Stimulated activated naive B cell treated with anti-CD40 and anti-IgM and Interleukin-4, amounts not matched to agents 10 μg/mL and 1 μg/mL and 100 μg/mL, for 72 hours (primary cell): ENCODE measurements around the gene MS4A10.

Experiments used
- ATAC-seq, 2 donors: fragments of 150-1000 bp; cut with Tn5 transposase; replicated peaks; 2 replicates each; pipeline ENCODE4 v1.10.0; 2021; ENCODE audit warnings: moderate library complexity in 1 of 2
- DNase-seq: peaks from one replicate; pipeline ENCODE4 v3.0.0; 2021
- H3K27ac Mint-ChIP-seq: one replicate; pipeline ENCODE4 v1.8.0; 2022; ENCODE audit warnings: mild to moderate bottlenecking, mixed read lengths
- H3K27me3 Mint-ChIP-seq, 2 donors: one replicate each; pipeline ENCODE4 v1.8.0; 2022; ENCODE audit warnings: mixed read lengths in 2 of 2
- H3K36me3 Mint-ChIP-seq, 2 donors: one replicate each; pipeline ENCODE4 v1.8.0; 2022; ENCODE audit warnings: mixed read lengths in 2 of 2, mild to moderate bottlenecking in 1 of 2
- H3K4me1 Mint-ChIP-seq, 2 donors: one replicate each; pipeline ENCODE4 v1.8.0; 2022; ENCODE audit warnings: mixed read lengths in 2 of 2, mild to moderate bottlenecking in 1 of 2
- H3K4me3 Mint-ChIP-seq, 2 donors: one replicate each; pipeline ENCODE4 v1.8.0; 2022; ENCODE audit warnings: mild to moderate bottlenecking in 2 of 2, mixed read lengths in 2 of 2, moderate library complexity in 1 of 2
- H3K9me3 Mint-ChIP-seq, 2 donors: one replicate each; pipeline ENCODE4 v1.8.0; 2022; ENCODE audit warnings: mixed read lengths in 2 of 2, mild to moderate bottlenecking in 1 of 2

Gene MS4A10

DNA sequence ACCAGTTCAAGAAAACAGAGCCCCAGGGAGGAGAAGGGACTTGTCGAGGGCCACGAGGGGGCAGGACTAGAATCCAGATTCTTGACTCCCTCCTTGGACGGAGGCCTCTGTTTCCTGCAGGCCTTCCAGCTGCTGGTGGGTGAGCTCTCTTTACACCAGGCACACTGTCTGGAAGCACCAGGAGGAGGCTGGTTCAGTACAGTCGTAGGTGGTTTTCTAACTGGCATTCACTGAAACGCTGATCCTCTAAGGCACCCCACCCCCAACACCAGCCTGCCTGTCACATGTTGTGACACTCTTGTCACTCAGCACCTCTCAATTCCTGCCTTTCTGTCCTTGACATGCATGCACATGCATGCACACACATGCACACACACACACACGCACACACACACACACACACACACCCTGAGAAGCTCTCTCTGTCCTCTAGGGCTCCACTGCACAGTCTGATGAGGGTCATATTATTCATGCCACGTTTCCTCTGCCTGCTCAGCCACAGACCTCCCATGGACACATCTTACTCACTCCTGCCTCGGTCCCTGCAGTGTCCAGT, 751 bp downstream of the MS4A10 start:
- Mint-ChIP-seq H3K4me3 (no peak overlapping the region), H3K27ac (no peak overlapping the region), H3K36me3 (no peaks in the 10 kb centered on the region), H3K9me3 (no peaks in the 10 kb centered on the region), H3K27me3 (no peaks in the 10 kb centered on the region), H3K4me1 (no peaks in the 10 kb centered on the region)
- DNase-seq (no peak), ATAC-seq (no peak)

GRCh38 chr11:60786811-60787567, 1.9 kb downstream of the MS4A10 start:
- Mint-ChIP-seq H3K27ac (no peak overlapping the region), H3K27me3 (no peaks in the 10 kb centered on the region), H3K36me3 (no peaks in the 10 kb centered on the region), H3K4me3 (no peak overlapping the region), H3K9me3 (no peaks in the 10 kb centered on the region), H3K4me1 (no peaks in the 10 kb centered on the region)
- no peak for ATAC-seq
- DNase-seq = no peak

DNA sequence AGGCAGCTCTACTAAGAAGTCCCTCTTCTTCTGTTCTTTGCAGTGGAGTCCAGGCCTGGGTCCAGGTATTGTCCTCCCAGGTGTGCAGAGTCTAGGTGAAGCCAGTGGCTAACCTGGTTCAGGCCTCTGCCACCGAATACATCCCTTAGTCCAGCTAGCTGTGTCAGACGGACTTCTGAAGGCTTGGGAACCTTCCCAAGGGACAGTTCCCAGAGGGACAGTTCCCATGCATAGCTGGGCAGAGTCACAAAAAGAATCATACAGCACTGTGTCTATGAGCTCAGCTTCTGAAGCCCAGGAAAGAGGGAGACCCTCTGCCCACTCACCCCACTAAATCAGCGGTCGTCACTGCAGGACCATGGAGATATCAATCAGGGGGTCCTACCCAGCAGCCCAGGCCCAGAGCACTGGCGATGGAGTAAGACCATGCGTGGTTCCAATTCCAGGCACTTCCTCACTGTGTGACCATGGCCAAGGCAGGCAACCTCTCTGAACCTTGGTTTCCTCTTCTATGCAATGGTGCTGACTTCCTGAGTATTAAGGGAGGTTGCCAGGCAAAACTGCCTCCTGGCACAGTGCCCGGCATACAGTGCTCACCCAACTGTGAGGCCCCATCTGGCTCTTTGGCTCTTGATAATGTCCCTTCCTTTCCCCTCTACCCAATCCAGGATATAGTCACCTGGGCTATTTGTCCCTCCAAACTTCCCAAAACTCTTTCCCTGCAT, 3.4 kb downstream of the MS4A10 start:
- Mint-ChIP-seq H3K4me3 (no peak overlapping the region), H3K36me3 (no peaks in the 10 kb centered on the region)
- ATAC-seq = no peak

GRCh38 chr11:60790726-60791125, 5.6 kb downstream of the MS4A10 start:
- Mint-ChIP-seq H3K27ac (no peak overlapping the region), H3K36me3 (no peaks in the 10 kb centered on the region), H3K27me3 (no peaks in the 10 kb centered on the region), H3K4me3 (no peak overlapping the region), H3K9me3 (no peaks in the 10 kb centered on the region), H3K4me1 (no peaks in the 10 kb centered on the region)
- no peak for DNase-seq
- ATAC-seq = no peak

More for the DNA sequence above, 3.4 kb downstream of the MS4A10 start:
- Mint-ChIP-seq H3K27ac (no peak overlapping the region), H3K27me3 (no peaks in the 10 kb centered on the region), H3K9me3 (no peaks in the 10 kb centered on the region), H3K4me1 (no peaks in the 10 kb centered on the region)
- DNase-seq = no peak

- Mint-ChIP-seq H3K36me3 (no peaks in the 10 kb centered on the region), H3K27me3 (no peaks in the 10 kb centered on the region), H3K4me3 (no peak overlapping the region), H3K4me1 (no peaks in the 10 kb centered on the region), H3K9me3 (no peaks in the 10 kb centered on the region), H3K27ac (no peak overlapping the region)
- no peak for ATAC-seq
- no peak for DNase-seq
These were observed 6.2 kb downstream of the MS4A10 start for GRCh38 chr11:60791153-60791933.

GRCh38 chr11:60792521-60792920, 7.4 kb downstream of the MS4A10 start:
- Mint-ChIP-seq H3K27ac (no peak overlapping the region), H3K4me1 (no peaks in the 10 kb centered on the region), H3K4me3 (no peak overlapping the region), H3K27me3 (no peaks in the 10 kb centered on the region), H3K36me3 (no peaks in the 10 kb centered on the region), H3K9me3 (no peaks in the 10 kb centered on the region)
- ATAC-seq (no peak), DNase-seq (no peak)

DNA sequence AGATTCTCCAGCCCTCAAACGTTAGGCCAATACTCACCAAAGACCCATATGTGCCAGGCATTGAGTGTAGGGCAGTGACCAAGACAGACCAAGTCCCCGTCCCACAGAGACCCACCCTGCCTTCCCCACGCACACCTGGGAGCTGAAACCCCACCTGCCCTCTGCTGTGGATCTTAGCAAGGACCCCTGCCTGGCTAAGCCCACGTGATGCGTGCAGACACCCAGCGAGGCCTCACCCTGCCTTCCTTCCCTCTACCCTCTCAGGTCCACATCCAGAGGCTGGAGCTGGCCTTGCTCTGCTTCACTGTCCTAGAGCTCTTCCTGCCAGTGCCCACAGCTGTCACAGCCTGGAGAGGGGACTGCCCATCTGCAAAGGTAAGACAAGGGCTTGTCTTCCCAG, 10.2 kb downstream of the MS4A10 start:
- DNase-seq (no peak), ATAC-seq (no peak)
- no peaks in the 10 kb centered on the region for H3K36me3 Mint-ChIP-seq
- H3K27me3 Mint-ChIP-seq = peaks cover 6 to 13% of the 10 kb centered on the region in 2 donors
- no peaks in the 10 kb centered on the region for H3K4me1 Mint-ChIP-seq
- no peak overlapping the region for H3K27ac Mint-ChIP-seq
- no peak overlapping the region for H3K4me3 Mint-ChIP-seq
- no peaks in the 10 kb centered on the region for H3K9me3 Mint-ChIP-seq

GRCh38 chr11:60797846-60798630, 12.9 kb downstream of the MS4A10 start:
- H3K9me3 Mint-ChIP-seq = no peaks in the 10 kb centered on the region
- DNase-seq = no peak
- no peak for ATAC-seq
- H3K36me3 Mint-ChIP-seq = no peaks in the 10 kb centered on the region
- H3K4me1 Mint-ChIP-seq = no peaks in the 10 kb centered on the region
- peaks cover 11 to 16% of the 10 kb centered on the region in 2 donors for H3K27me3 Mint-ChIP-seq
- no peak overlapping the region for H3K4me3 Mint-ChIP-seq
- no peak overlapping the region for H3K27ac Mint-ChIP-seq

- H3K27me3 Mint-ChIP-seq = peaks cover 13 to 16% of the 10 kb centered on the region in 2 donors
These were observed 13.5 kb downstream of the MS4A10 start for GRCh38 chr11:60798631-60799030.

GRCh38 chr11:60801194-60801593, 16.1 kb downstream of the MS4A10 start:
- Mint-ChIP-seq H3K27me3 (peaks cover 13 to 16% of the 10 kb centered on the region in 2 donors), H3K9me3 (no peaks in the 10 kb centered on the region), H3K27ac (no peak overlapping the region), H3K4me3 (no peak overlapping the region), H3K4me1 (no peaks in the 10 kb centered on the region), H3K36me3 (no peaks in the 10 kb centered on the region)
- no peak for DNase-seq
- ATAC-seq = no peak

More at GRCh38 chr11:60798631-60799030, 13.5 kb downstream of the MS4A10 start:
- DNase-seq (no peak), ATAC-seq (no peak)
- Mint-ChIP-seq H3K36me3 (no peaks in the 10 kb centered on the region), H3K4me3 (no peak overlapping the region), H3K9me3 (no peaks in the 10 kb centered on the region), H3K4me1 (no peaks in the 10 kb centered on the region), H3K27ac (no peak overlapping the region)

GRCh38 chr11:60803273-60803936, 18.3 kb downstream of the MS4A10 start:
- Mint-ChIP-seq H3K36me3 (no peaks in the 10 kb centered on the region), H3K4me1 (no peaks in the 10 kb centered on the region), H3K27ac (no peak overlapping the region), H3K27me3 (peaks cover 12 to 19% of the 10 kb centered on the region in 2 donors), H3K9me3 (no peaks in the 10 kb centered on the region), H3K4me3 (no peak overlapping the region)
- no peak for DNase-seq
- no peak for ATAC-seq

DNA sequence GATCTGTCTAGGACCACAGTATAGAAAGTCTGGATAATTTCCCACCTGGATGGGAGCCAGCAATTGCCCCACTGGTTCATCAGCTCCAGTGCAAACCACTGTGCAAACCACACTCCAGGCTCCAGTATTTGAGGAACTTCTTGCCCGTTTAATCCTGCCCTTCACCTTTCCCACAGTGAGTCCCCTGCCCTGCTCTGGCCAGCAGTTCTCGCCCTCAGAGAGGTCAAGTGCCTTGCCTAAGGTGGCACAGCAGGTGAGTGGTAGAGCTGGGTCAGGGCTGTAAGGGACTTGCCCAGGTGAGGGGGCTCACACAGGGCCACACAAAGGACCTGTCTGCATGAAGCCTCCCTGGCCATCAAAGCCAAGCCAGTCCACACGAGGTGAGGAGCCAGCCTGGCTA, 24.1 kb downstream of the MS4A10 start:
- Mint-ChIP-seq H3K27ac (no peak overlapping the region), H3K27me3 (peaks cover 14 to 23% of the 10 kb centered on the region in 2 donors), H3K4me3 (no peak overlapping the region), H3K36me3 (no peaks in the 10 kb centered on the region), H3K4me1 (peaks cover 5 to 7% of the 10 kb centered on the region in 2 donors), H3K9me3 (no peaks in the 10 kb centered on the region)
- DNase-seq = no peak
- ATAC-seq = no peak

DNA sequence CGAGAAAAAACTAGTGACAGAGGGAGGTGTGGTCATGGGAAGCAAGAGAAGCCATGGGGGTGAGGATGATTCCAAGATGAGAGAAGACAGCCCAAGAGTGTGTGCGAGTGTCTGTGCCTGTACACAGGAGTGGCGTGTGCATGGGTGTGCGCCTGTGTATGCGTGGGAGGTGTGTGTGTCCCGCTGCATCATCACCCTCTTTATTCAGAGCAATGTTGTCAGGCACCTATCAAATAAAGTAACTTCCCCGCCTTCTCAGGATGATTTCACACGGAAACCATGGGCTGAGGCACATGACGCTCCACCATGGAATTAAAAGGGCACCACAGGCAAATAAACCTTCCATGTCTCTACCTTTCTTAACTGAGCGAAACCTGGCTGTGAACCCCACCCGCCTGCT, 24.6 kb downstream of the MS4A10 start:
- DNase-seq = no peak
- no peak for ATAC-seq
- H3K36me3 Mint-ChIP-seq = no peaks in the 10 kb centered on the region
- H3K4me1 Mint-ChIP-seq = peaks cover 5 to 7% of the 10 kb centered on the region in 2 donors
- H3K27me3 Mint-ChIP-seq = peaks cover 14 to 23% of the 10 kb centered on the region in 2 donors
- H3K27ac Mint-ChIP-seq = no peak overlapping the region
- no peak overlapping the region for H3K4me3 Mint-ChIP-seq
- no peaks in the 10 kb centered on the region for H3K9me3 Mint-ChIP-seq
